IPS DF 4.7 (cell line): Measurements from ENCODE around the gene OOSP3.
"Not testable (repeated sequence)": the region's sequence is repeated elsewhere in the genome, so short reads cannot be mapped to it uniquely, and the experiment has no call there.

Experiments
- DNase-seq: peaks from one replicate; pipeline ENCODE4 v3.0.0-alpha.2; 2013; ENCODE audit warnings: low spot score; ENCODE audit errors: extremely low read depth

OOSP3 gene

GRCh38 chr11:59875856-59876519 lies 2.6 kb upstream of the OOSP3 start:
- DNase-seq, result no peak

GRCh38 chr11:59877325-59877724 lies 1.3 kb upstream of the OOSP3 start:
- DNase-seq, result no peak

GRCh38 chr11:59877784-59878183 lies 798 bp upstream of the OOSP3 start:
- no peak for DNase-seq

GRCh38 chr11:59879567-59879966 lies 985 bp downstream of the OOSP3 start:
- DNase-seq, result no peak

GRCh38 chr11:59883597-59883996 lies 5.0 kb downstream of the OOSP3 start:
- no peak for DNase-seq

GRCh38 chr11:59887156-59887555 lies 8.6 kb downstream of the OOSP3 start:
- DNase-seq, result not testable (repeated sequence)

- no peak for DNase-seq
Observed at GRCh38 chr11:59891781-59892181, 13.2 kb downstream of the OOSP3 start.

GRCh38 chr11:59894616-59895015 lies 16.0 kb downstream of the OOSP3 start:
- DNase-seq, result no peak

GRCh38 chr11:59898046-59898445 lies 19.5 kb downstream of the OOSP3 start:
- no peak for DNase-seq

GRCh38 chr11:59898650-59899049 lies 20.1 kb downstream of the OOSP3 start:
- DNase-seq, result no peak

GRCh38 chr11:59899532-59899931 lies 20.9 kb downstream of the OOSP3 start:
- DNase-seq, result no peak

- DNase-seq, result no peak
Observed at GRCh38 chr11:59900366-59901126, 22.0 kb downstream of the OOSP3 start.

GRCh38 chr11:59901306-59901705 lies 22.7 kb downstream of the OOSP3 start:
- no peak for DNase-seq

GRCh38 chr11:59903569-59903968 lies 25.0 kb downstream of the OOSP3 start:
- not testable (repeated sequence) for DNase-seq

- DNase-seq, result no peak
Observed at GRCh38 chr11:59918480-59918879, 39.9 kb downstream of the OOSP3 start.

- no peak for DNase-seq
Observed at GRCh38 chr11:59918987-59919589, 40.5 kb downstream of the OOSP3 start.

- no peak for DNase-seq
Observed at GRCh38 chr11:59923813-59924212, 45.2 kb downstream of the OOSP3 start.

- DNase-seq, result no peak
Observed at GRCh38 chr11:59931688-59932087, 53.1 kb downstream of the OOSP3 start.

- DNase-seq, result no peak
Observed at GRCh38 chr11:59938132-59938531, 59.5 kb downstream of the OOSP3 start, which contains the start of gene OOSP1. TSS of gene OOSP1 (plus strand) at chr11:59938432. CDS start at chr11:59938455, 23 bp downstream.

GRCh38 chr11:59938718-59939117 lies 60.1 kb downstream of the OOSP3 start:
- no peak for DNase-seq

GRCh38 chr11:59939482-59939881 lies 60.9 kb downstream of the OOSP3 start:
- DNase-seq, result no peak

GRCh38 chr11:59941091-59941490 lies 62.5 kb downstream of the OOSP3 start:
- no peak for DNase-seq
